Head of caudate nucleus (tissue), 42 donors: ENCODE results near the gene CEP350.
"Not testable (repeated sequence)": the region's sequence is repeated elsewhere in the genome, so short reads cannot be mapped to it uniquely, and the experiment has no call there.

Experiments
- DNase-seq, 42 donors: peaks; one replicate each; pipeline versions ENCODE4 v3.0.0 to v3.0.0-alpha.2; 2020 to 2021; ENCODE audit warnings: mixed read lengths in 7 of 42
- intact Hi-C: fragments of 100-400 bp; cut with DNase I; formaldehyde crosslinking; loops from one replicate; pipeline ENCODE4 v1.15.0; 2022

The CEP350 gene

DNA sequence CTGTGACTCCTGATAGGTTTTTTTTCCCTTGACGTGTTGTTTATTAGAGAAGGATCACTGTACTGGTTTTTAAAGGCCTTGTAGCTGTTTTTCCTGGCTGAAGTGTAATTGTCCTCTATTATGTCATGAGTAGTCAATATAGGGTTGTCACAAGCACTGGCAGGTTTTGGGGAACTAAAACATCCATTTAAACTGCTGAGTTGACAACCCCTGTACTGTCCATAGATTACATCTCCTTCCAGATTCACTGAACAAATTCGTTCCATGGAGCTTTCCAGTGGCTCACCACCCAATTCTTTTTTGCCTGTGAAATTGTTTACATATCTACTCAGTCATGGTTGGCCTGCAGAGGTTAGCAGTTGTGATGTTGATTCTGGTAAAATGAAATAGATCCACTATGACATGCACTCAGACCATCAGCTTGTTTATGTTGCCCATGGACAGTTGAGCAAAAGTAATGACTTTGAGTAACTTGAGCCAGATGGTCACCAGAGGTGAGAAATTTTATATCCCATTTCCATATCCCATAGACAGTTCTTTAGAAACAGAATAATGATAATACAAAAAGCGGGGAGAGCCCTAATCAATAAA is 140.2 kb downstream of the CEP350 start:
- intact Hi-C loops = no loop called here
- DNase-seq = no peak

DNA sequence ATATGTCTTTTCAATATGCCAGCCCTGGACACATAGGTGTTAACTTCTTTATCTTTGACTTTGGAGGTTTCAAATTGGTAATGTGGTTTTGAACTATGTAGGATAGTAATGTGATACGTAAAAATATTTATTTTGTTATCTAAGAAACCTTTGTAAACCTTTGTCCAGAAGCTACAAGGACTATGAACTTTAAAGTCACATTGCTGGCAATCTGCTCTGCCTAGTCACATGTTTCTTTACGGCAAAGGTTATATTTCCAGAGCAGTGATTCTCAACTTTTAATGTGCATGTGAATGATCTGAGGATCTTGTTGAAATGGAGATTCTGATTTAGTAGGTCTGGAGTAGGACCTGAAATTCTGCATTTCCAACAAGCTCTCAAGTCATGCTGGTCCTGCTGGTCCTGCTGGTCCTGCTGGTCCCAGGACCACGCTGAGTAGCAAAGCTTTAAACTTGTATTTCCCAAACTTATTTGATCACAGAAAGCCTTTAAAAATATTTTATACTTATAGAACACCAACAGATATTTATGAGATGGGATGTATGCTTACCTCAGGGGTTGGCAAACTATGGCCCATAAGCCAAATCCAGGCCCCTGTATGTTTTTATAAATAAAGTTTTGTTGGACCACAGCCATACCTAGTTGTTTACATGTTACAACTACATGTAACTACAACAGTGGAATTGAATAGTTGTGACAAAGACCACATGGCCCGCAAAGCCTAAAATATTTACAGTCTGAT is 142.1 kb downstream of the CEP350 start:
- intact Hi-C loops = no loop called here
- DNase-seq = no peak

DNA sequence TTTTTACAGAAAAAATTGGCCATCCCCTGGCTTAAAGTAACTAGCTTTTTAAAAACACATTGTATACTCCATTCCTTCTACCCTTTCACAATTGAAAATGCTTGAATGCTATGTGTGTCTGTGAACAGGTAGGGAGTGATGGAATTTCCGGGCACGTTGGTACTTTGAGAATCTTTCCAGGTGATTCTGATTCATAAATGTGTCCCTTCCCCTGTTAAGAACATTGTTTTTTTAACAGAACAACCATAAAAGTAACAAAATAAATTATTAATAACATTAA is 142.7 kb downstream of the CEP350 start:
- no peak for DNase-seq
- intact Hi-C loops = no loop called here

DNA sequence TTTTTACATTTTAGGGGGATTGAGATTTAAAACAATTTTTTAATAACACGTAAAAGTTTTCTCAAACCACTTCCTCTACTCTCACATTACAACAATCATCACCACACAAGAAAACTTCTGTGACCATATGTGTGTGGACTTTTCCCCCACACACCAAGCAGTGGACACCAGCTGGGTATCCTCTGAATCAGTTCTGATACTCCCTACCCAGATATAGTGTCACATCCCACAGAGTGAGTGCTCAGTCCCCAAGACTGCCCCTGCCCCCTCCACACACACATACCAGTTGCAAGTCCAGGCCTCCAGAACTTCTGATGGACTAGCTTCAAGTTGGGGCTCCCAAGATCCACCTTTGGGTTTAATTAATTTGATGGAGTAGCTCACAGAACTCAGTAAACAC is 146.8 kb downstream of the CEP350 start:
- DNase-seq = no peak
- intact Hi-C loops = no loop called here

DNA sequence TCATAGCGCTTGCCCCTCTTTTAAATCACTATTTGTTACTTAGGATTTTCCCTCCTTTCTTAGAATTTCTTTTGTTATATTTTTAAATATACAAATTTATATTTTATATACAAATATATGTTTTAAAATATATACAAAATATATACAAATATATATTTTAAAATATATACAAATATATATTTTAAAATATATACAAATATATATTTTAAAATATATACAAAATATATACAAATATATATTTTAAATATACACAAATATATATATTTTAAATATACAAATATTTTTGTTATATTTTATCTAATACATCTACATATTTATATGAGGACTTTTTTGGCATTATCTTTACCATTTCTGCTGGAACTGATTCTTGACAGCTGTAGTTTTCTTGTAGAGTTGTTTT is 149.2 kb downstream of the CEP350 start:
- intact Hi-C loops = no loop called here
- no peak for DNase-seq

DNA sequence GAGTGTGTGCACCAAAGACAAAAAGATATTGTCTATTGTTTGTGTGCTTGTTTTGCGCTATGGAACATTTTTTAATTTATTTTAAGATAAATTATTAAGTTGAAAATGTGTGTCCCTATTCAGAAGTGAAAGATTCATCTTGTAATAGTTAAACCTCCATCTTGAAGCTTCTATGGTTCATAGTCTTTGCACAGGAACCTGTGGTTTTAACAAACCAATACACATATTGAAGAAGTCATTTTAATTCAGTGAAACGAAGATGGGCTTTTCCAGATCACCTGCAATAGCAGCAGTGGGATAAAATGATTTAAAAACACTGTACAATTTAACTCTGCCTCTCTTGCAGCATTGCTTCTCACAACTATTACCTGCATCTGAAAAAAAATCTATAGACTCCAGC is 157.5 kb downstream of the CEP350 start:
- intact Hi-C loops = no loop called here

DNA sequence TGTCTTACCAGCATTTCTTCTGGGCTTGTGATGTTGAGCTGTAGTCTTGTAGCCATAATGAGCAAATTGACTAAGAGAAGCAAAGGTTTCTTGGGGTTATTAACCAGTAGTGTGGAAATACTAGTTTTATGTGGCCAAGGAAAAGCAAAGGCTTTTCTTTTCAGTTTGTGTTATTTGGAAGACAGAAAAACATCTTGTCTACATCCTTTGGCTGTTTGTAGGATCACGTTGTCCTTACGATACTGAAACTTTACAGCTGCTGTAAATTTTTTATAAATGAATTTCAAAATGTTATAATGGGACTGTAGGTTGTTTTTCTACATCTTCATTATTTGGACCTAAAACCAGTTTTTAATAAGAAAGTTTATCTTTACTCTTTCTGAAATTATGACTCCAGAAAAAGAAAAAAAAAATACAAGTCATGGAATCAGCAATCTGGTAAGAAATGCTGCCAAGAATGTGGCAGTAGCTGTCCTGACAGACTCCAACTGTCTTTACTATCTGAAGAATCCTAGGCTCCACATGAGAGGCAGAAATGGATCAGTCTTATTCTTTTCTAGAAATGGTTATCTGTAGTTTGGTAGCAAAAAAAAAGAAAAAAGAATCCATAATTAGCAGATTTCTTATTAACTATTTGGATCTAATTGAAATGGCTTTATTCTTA is 158.5 kb downstream of the CEP350 start:
- DNase-seq = no peak
- intact Hi-C loops = no loop called here

More for the DNA sequence above, 157.5 kb downstream of the CEP350 start:
- DNase-seq = no peak

DNA sequence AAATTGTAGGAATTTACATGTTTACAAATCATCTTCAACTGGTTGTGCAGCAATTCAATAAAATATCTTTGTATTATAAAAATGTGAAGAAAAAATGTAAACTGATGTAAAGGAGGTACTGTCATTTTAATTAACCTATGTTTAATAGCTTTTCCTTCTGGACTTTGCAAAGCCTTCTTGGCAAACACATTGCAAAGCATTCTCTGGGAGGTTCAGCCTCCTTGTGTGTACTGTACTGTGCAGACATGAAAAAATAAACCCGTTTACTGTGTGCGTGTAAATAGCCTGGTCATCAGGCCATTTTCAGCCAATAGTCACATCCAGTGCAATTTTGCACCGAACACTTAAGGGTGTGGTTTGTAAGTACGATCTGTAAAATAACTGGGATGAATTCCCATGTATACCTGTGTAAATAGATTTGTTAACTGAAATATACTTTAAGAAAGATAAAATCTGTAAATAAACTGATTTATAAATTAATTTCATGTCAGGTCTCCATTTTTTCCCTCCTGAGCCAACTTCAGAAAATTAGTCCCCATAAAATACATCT is 159.9 kb downstream of the CEP350 start:
- DNase-seq = no peak

DNA sequence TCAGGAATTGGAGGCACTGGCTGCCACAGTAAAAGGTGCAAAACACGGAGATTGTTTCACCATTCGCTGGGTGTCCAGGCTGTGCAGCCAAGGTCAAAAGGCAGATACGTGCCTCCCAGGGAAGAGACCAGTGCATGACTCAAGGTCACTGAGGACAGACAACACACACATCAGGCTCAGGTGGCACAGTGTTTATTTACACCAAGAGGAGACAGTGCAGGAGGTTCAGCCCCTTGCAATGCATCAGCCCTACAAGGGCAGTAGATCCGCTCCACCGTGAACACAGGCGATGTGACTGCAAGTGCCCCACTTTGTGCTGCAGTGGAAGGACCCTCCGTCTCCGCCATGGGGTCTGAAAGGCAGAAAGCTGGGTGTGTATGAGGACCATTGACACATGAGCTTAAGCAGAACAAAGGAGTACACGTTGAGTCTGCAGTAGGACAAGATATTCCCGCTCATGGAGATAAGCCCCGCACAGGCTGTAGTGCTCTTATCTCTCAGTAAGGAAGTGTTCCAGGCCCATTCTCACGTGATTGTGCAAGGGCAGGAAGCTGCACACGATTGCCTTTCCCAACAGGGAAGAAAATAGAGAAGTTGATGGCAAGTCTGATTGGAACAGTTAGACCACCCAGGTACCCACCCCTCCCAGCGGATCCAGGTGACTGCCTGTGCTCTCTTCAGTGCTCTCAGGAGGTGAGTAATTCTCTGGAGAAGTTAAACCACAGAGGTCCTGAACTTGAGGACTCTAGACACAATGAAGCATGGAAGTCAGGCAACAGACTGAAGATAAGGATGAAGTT is 162.6 kb downstream of the CEP350 start:
- DNase-seq = no peak
- intact Hi-C loops = no loop called here

More for the DNA sequence above, 159.9 kb downstream of the CEP350 start:
- intact Hi-C loops = no loop called here

DNA sequence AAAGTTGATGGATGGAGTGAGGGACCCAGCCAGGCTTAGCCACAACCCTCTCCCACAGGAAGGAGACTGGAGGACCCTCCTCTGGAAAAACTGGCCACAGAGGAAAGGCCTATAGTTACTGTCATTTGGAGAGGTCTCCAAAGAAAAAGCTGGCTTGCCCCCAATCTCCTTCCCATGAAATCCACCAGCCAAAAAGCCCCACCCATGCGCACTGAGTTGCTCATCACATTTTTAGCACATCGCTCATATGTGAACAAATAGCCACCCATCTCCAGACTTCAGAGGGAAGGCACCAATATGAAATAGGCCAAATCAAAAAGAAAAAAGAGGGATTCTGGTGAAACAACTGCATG is 163.1 kb downstream of the CEP350 start:
- no peak for DNase-seq
- intact Hi-C loops = no loop called here

DNA sequence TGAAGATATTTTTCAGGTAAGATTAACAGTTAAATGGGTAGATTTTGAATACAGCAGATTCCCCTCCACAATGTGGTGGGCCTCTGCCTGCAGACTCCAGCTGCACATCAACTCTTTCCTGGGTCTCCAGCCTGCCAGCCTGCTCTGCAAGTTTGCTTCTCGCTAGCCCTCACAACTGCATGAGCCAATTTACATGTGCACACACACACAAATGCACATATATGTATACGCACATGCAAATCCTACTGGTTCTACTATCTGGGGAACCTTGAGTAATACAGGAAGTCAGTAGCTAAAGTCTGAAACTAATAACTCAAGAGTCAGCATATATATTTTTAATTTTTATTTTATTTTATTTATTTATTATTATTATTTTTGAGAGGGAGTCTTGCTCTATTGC is 165.2 kb downstream of the CEP350 start:
- no peak for DNase-seq
- intact Hi-C loops = no loop called here

DNA sequence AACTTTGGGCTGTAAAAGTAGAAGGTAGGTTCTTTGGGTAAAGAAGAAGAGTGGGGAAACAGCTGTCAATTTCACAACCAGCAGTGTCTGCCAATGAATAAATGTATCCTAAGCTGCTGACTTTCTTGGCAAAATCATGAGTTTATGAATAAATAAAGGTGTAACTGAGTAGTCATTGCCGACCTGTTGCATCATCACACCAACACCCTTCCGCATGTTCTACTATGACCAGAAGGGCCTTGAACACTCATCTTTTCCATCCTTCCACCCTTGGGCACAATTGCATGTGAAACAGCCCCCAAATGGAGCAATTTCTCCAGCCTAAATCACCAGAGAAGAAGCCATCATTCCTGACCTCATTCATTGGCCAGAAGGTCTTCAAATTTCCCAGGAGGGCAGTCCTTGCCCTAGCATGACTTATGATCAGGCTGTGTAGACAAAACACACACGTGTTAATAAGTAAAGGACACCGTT is 168.9 kb downstream of the CEP350 start:
- no peak for DNase-seq
- intact Hi-C loops = no loop called here

DNA sequence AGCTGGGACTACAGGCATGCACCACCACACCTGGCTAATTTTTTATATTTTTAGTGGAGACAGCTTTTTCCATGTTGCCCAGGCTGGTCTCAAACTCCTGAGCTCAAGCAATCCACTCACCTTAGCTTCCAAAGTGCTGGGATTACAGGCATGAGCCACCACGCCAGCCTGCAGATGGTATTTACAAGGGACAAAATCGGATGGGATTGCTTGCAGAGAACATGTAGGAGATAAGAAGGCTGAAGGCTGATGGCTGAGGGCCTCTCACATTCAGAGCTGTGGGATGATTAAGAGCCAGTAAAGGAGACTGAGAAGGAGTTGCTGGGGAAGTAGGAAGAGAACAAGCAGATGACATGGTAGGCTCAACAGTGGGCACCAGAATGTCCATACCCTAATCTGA is 176.0 kb downstream of the CEP350 start:
- intact Hi-C loops = no loop called here
- no peak for DNase-seq

DNA sequence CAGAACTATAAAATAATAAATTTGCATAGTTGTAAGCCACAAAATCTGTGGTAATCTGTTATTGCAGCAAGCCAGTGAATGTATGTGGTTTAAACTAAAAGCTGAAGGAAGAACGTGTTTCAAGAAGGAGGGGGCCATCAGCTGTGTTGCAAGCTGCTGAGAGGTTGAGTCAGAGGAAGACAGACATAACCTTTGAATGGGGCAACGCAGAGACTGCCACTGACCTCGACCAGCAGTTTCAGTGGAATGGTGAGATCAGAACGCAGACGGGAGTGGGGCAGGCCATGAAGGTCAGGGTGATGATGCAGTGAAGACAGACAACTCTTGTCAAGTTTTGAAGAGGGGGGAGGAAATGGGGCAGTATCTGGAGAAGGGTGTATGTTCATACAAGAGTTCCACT is 176.9 kb downstream of the CEP350 start:
- no peak for DNase-seq
- intact Hi-C loops = no loop called here

DNA sequence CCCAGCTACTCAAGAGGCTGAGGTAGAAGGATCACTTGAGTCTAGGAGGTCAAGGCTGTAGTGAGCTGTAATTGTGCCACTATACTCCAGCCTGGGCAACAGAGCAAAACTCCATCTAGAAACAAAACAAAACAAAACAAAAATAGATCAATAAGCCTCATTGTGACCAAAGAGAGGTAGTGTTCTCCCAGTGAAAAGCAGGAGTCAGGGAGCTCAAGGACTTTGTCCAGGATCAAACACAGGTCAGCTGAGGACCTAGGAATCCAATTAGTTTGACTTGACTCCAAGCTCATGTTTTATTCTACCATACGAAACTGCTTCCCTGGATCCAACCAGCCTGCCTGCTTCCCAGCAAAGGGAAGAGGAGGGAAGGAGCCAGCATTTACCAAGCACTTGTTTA is 178.6 kb downstream of the CEP350 start:
- no peak for DNase-seq
- intact Hi-C loops = no loop called here

DNA sequence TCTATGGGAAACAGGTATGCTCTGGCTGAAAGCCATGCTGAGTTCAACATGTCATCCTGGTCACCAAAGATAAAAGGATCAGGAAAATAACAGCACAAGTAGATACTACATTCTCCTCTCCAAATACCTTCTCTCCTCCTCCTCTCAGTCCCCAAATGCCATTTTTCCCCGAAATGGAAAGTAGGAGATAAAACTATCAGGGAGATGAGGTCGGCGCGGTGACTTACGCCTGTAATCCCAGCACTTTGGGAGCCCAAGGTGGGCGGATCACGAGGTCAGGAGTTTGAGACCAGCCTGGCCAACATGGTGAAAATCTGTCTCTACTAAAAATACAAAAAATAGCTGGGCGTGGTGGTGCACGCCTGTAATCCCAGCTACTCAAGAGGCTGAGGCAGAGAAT is 179.1 kb downstream of the CEP350 start:
- intact Hi-C loops = not testable (repeated sequence)

DNA sequence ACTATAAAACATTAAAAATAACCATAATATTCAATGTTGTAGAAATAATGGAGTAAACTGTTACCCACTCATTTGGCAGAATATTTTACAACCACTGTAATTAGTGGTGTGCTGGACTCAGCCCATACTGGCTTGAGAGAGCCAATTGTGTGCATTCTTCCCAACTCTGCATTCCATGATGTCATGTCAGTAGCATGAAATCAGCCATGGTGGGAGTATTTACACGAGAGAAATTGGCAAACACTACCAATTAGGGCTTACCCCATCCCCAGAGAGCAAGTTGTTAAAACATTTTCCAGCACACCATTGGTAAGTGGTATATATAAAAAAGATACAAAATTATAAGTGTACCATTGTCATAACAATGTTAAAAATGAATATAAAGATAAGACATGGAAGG is 180.9 kb downstream of the CEP350 start:
- DNase-seq = no peak
- intact Hi-C loops = no loop called here

More for the DNA sequence above, 179.1 kb downstream of the CEP350 start:
- DNase-seq = not testable (repeated sequence)

DNA sequence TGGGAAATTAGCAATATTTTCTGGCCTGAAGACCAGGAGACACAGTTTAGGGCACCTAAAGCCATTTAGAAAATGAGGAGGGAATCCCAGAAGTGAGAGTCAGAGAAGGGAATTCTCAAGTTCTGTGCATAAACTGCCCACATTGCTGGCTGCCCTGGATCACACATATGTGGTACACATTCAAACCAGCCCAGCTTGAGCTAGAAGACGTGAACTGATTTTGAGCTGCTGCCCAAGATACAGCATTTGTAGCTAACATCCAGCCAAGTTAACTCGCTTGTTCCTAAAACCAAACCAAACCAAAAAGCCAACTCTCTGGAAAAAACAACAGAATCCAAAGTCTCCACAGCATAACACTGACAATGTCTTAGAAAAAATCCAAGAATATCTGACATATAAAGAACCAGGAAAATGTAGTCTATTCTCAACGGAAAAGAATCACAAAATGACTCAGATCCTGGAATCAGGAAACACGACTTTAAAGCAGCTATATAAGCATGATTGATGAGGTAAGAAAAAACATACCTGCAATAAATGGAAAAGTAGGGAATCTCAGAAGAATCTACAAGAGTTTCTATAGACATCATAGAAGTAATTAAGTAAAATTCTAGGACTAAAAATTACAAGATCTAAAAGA is 181.8 kb downstream of the CEP350 start:
- intact Hi-C loops = no loop called here
- no peak for DNase-seq

DNA sequence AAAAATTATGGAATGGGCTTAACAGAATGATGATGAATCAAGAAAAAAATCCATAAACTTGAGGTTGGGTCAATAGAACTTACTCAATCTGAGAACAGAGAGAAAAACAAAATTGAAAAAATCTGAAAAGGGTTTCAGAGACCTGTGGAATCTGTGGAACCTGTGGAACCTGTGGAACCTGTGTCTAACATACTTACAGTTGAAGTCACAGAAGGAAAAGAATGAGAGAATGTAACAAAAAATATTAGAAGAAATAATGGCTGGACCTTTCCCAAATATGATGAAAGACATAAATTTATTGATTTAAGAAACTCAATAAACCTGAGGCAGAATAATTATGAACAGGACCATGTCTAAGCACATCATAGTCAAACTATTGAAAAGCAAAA is 182.4 kb downstream of the CEP350 start:
- intact Hi-C loops = no loop called here

More for the DNA sequence above, 182.4 kb downstream of the CEP350 start:
- DNase-seq = no peak
